Activated CD8-positive, alpha-beta memory T cell treated with anti-CD3 and anti-CD28 coated beads for 36 hours (primary cell): ENCODE measurements around the gene CARD11. TPM values are rescaled to one million over a fixed set of nuclear protein-coding genes. Genes with fewer than 3 reads are reported as not detected.

Experiments
- CTCF ChIA-PET: fragments of 350-600 bp; sonication (Branson Sonifier 250); formaldehyde crosslinking; loops from one replicate; lab custom pipeline; 2021; ENCODE audit warnings: antibody characterized with exemption; lab: Charles Lee
- POLR2A ChIA-PET: fragments of 350-600 bp; sonication (Branson Sonifier 250); formaldehyde crosslinking; loops from one replicate; lab custom pipeline; 2021; ENCODE audit warnings: antibody characterized with exemption; lab: Charles Lee
- total RNA-seq, 2 experiments: library from RNA; stranded (reverse); gene quantifications; one replicate each; pipeline ENCODE4 v1.2.3, GENCODE V29; 2021

CARD11 gene
- total RNA-seq, 2 experiments from 2014 or later, result 82.5 to 85.4 TPM

DNA sequence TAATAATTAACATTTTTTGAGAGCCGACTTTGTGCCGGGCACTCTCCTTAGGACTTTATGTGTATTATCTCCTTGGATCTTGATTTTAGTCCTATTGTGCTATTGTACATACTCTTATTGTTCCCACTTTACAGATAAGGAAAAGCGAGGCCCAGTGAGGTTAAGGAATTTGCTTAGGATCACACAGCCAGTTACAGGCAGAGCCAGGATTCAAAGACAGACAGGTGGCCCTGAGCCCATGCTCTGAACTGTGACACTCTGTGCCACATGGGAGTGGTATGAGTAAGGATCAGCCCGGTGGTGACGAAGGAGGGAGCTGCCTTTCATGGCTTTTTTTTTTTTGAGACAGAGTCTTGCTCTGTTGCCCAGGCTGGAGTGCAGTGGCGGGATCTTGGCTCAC lies 183.7 kb downstream of the CARD11 start:
- POLR2A ChIA-PET, result no interaction called here
- CTCF ChIA-PET, result no interaction called here

DNA sequence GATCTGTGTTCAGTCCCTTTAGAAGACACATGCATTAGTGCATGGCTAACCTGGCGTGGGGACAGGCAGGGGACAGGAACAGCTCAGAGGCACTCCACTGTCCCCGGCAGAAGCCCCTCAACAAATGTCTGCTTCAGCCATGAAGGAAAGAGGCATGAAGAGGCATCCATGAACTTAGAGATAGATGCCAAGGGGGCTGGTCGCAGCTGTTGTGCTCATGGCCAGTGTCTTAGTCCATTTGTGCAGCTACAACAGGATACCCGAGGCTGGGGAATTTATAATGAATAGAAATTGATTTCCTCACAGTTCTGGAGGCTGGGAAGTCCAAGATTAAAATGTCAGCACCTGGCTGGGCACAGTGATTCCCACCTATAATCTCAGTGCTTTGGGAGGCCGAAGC lies 185.0 kb downstream of the CARD11 start:
- ChIA-PET POLR2A (no interaction called here), CTCF (no interaction called here)

DNA sequence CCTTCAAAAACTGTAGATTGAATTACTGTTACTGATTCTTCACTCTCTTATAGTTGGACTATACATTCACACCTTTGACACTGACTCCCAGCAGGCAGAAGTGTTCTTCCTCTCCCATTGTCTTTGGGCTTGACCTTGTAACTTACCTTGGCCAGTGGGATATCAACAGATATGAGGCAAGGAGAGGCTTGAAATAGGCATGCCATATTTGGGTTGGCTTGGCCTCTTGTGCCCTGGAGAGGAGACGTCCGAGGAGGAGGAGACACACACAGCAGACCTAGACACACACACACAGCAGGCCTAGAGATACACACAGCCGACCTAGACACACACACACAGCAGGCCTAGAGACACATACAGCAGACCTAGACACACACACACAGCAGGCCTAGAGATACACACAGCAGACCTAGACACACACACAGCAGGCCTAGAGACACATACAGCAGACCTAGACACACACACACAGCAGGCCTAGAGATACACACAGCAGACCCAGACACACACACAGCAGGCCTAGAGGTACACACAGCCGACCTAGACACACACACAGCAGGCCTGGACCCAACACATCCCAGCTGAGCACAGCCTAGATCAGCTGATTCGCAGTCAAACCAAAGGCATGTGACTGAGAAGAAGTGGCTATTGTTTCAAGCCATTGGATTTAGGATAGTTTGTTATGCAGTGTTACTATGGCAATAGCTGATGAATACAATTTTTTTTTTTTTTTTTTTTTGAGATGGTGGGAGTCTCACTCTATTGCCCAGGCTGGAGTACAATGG lies 187.1 kb downstream of the CARD11 start:
- CTCF ChIA-PET, result interaction anchor here (0.6 kb wide), 2 partner anchors 66 to 512 kb away, joined by 3 read pairs; no protein-coding TSS in a partner anchor
- POLR2A ChIA-PET, result interaction anchor here (0.7 kb wide), 1 partner anchor 136 kb away, joined by 5 read pairs; no protein-coding TSS in a partner anchor

Other genes with a start within 250 kb of the CARD11 start
- 10 to 100 TPM; 19.1 to 21.4 TPM for gene GNA12, start 199.6 kb downstream of the CARD11 start, total RNA-seq